Spleen (tissue), 7 donors: Measurements from ENCODE around the gene CHD6.

Experiments used
- CTCF ChIP-seq, 11 experiments: fragments of 200-600 bp in 7 of 11; fragments of 450-650 bp in 4 of 11; sonication (generic) in 4 of 11; IDR thresholded peaks in 8 of 11; conservative IDR thresholded peaks in 3 of 11; 1 replicate in 7 of 11; 2 replicates in 4 of 11; pipeline versions ENCODE4 v1.4.0 to v1.8.0; 2016 to 2021; ENCODE audit warnings: antibody characterized with exemption in 11 of 11, inconsistent platforms in 4 of 11, mild to moderate bottlenecking in 1 of 11
- POLR2A ChIP-seq, 3 donors: fragments of 450-650 bp; IDR thresholded peaks; one replicate each; pipeline ENCODE4 v1.5.1; 2017; ENCODE audit warnings: antibody characterized with exemption in 3 of 3, mild to moderate bottlenecking in 1 of 3
- donor health status: DM: no; HTN: no; CAD: no; lungs with moderate emphysema.
- donor health status: DM: no; HTN: no; CAD: no.
- donor health status: DM: no; HTN: no; CAD: no.

GRCh38 chr20:41649489-41649888, 31.3 kb upstream of the CHD6 start:
- TF ChIP-seq POLR2A (IDR thresholded peaks at IDR 0.05) (no peak), CTCF (IDR thresholded peaks at IDR 0.05 in 8 of 11, conservative IDR thresholded peaks at IDR 0.05 in 3 of 11) (no peak)
